Mucosa of descending colon (tissue), 3 donors: ENCODE measurements around the gene KLHL15. TPM values are rescaled to one million over a fixed set of nuclear protein-coding genes. Genes with fewer than 3 reads are reported as not detected.

Source experiments
- ATAC-seq: fragments of 200-7000 bp; cut with Tn5 transposase; one replicate; pipeline ENCODE4 v1.9.1; 2020; ENCODE audit warnings: mild to moderate bottlenecking, moderate library complexity
- DNase-seq, 3 donors: peaks; one replicate each; pipeline ENCODE4 v3.0.0-alpha.2; 2020
- H3K36me3 ChIP-seq: fragments of 200-600 bp; one replicate; pipeline ENCODE4 v1.8.0; 2021; ENCODE audit warnings: low read depth, mild to moderate bottlenecking
- H3K4me1 ChIP-seq: fragments of 200-600 bp; one replicate; pipeline ENCODE4 v1.8.0; 2021; ENCODE audit warnings: low read depth, mild to moderate bottlenecking
- H3K4me3 ChIP-seq: fragments of 200-600 bp; one replicate; pipeline ENCODE4 v1.8.0; 2021; ENCODE audit warnings: mild to moderate bottlenecking
- H3K9me3 ChIP-seq: fragments of 200-600 bp; one replicate; pipeline ENCODE4 v1.8.0; 2021; ENCODE audit warnings: mild to moderate bottlenecking
- CTCF ChIP-seq: fragments of 200-600 bp; IDR thresholded peaks from one replicate; pipeline ENCODE4 v1.8.0; 2022; ENCODE audit warnings: antibody characterized with exemption, mild to moderate bottlenecking
- intact Hi-C, 2 donors: fragments of 100-400 bp; cut with DNase I in 1 of 2; cut with micrococcal nuclease in 1 of 2; formaldehyde crosslinking; loops; one replicate each; pipeline versions ENCODE4 v1.11.0 to v1.11.1; 2022; cut with DNase I, micrococcal nuclease
- total RNA-seq, 3 donors: library from RNA; stranded (reverse); fragmentation: NEBNext Ultra II Directional in 2 of 3; extraction: Animal tissue kit (Norgen Biotek cat#: 25700) in 2 of 3; gene quantifications; one replicate each; pipeline versions ENCODE4 v1.2.1 to v1.2.4, GENCODE V29; 2021 to 2023
- donor health status: DM: no; HTN: no; CAD: no; lungs with moderate emphysema.
- donor health status: DM: no; HTN: no; CAD: no.
- donor health status: DM: no; HTN: yes; CAD: no.

Gene KLHL15
- total RNA-seq, 3 donors from 2014 or later, result 3.3 to 9.7 (median 3.4) TPM

DNA sequence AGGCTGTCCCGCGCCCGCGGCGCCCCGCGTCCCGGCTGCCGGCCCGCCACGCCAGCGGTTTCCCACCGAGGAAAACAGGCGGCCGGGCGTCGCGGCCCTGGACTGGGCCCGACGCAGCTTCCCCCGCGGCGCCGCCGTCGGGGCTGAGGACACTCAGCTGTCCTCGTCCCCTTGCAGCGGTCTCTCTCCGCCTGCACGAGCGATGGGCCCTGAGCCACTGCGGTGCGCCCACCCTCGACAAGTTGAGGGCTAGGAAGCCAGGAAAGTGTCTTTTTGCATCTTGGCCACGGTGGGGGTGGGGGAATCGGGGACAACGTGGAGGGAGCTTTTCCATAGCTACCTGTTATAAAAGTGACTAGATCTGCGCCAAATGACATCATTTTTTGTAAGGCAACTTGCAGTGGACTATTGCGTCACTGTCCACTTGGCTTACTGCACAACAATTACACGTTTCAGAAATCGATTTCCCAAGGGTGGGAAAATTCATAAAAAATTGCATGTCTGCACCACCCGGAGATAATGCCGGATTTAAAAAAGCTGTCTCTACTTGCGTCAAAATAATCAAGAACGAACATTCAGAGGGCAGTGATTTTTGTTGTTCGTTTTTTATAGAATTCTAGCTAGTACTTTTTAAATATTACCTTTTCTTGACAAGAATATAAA, 1.1 kb downstream of the KLHL15 start:
- Histone ChIP-seq H3K4me3 (peak overlapping the region; percentile 22), H3K4me1 (no peaks in the 10 kb centered on the region), H3K36me3 (no peaks in the 10 kb centered on the region), H3K9me3 (no peaks in the 10 kb centered on the region)
- no peak for TF ChIP-seq CTCF
- DNase-seq, result no peak
- ATAC-seq, result peak; percentile 42
- intact Hi-C loops, result no loop called here

- peak; percentile 96 for ATAC-seq
- peak; percentile 85 to 90 (median 88) for DNase-seq
- H3K36me3 ChIP-seq, result no peaks in the 10 kb centered on the region
- H3K4me1 ChIP-seq, result no peaks in the 10 kb centered on the region
- peak; percentile 12 for TF ChIP-seq CTCF
- no peaks in the 10 kb centered on the region for H3K9me3 ChIP-seq
- intact Hi-C loops, result no loop called here
- peak overlapping the region; percentile 59 for H3K4me3 ChIP-seq
Observed at GRCh38 chrX:24024819-24025740, 1.9 kb downstream of the KLHL15 start.

GRCh38 chrX:24023972-24024669, 2.9 kb downstream of the KLHL15 start:
- no peak for TF ChIP-seq CTCF
- intact Hi-C loops, result no loop called here
- DNase-seq, result no peak
- no peaks in the 10 kb centered on the region for H3K4me1 ChIP-seq
- no peak for ATAC-seq
- H3K4me3 ChIP-seq, result peak overlapping the region; percentile 59
- H3K9me3 ChIP-seq, result no peaks in the 10 kb centered on the region
- H3K36me3 ChIP-seq, result no peaks in the 10 kb centered on the region

GRCh38 chrX:24023544-24023943, 3.4 kb downstream of the KLHL15 start:
- intact Hi-C loops, result no loop called here

More at GRCh38 chrX:24023544-24023943, 3.4 kb downstream of the KLHL15 start:
- no peaks in the 10 kb centered on the region for H3K4me1 ChIP-seq
- no peaks in the 10 kb centered on the region for H3K36me3 ChIP-seq
- DNase-seq, result no peak
- no peak for ATAC-seq
- no peaks in the 10 kb centered on the region for H3K9me3 ChIP-seq
- TF ChIP-seq CTCF, result no peak
- no peak overlapping the region for H3K4me3 ChIP-seq
